CD1c-positive myeloid dendritic cell (primary cell): ENCODE measurements around the gene SLC7A5.
"Not testable (repeated sequence)": the region's sequence is repeated elsewhere in the genome, so short reads cannot be mapped to it uniquely, and the experiment has no call there.

Experiments
- DNase-seq: peaks from one replicate; pipeline ENCODE4 v3.0.0-alpha.2; 2016; ENCODE audit errors: extremely low spot score

The SLC7A5 gene

DNA sequence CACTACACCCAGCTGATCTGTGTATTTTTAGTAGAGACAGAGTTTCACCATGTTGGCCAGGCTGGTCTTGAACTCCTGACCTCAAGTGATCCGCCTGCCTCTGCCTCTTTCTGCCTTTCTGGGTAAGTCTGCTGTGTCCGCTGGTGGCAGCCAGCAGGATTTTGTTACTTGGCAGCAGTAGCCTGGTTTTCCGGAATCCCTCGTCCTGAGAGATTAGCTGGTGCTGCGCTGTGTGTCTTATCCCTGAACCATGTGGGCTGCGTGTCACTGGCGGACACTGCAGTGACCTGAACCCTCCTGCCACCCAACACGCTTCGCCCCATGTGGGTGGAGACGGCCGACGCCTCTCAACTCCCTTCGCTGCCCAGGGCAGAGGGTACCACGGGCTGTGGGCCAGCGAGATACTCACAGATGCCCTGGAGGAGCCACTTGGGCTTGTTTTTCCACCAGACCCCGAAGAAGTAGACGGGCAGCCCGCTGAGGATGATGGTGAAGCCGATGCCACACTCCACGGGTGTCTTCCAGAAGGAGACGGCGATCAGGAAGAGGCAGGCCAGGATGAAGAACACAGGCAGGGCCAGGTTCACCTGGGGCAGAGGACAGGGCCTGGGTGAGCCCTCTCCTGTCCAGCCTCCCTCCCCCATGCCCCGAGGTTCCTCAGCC, 35.2 kb downstream of the SLC7A5 start:
- no peak for DNase-seq

DNA sequence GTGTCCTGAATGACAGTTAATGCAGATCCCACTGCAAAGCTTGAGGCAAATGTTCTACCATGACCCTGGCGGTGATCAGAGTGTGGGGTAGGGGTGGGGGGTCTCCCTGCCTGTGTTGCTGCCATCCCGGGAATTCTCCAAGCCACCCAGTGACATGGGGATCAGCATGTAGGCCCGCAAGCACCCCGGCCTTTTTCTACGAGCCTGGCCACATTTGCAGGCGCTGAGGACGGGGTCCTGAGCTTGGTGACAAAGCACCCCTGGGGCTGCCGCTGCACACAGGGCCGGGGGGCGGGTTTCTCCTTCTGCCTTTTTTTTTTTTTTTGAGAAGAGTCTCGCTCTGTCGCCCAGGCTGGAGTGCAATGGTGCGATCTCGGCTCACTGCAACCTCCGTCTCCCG, 35.8 kb downstream of the SLC7A5 start:
- DNase-seq, result no peak

DNA sequence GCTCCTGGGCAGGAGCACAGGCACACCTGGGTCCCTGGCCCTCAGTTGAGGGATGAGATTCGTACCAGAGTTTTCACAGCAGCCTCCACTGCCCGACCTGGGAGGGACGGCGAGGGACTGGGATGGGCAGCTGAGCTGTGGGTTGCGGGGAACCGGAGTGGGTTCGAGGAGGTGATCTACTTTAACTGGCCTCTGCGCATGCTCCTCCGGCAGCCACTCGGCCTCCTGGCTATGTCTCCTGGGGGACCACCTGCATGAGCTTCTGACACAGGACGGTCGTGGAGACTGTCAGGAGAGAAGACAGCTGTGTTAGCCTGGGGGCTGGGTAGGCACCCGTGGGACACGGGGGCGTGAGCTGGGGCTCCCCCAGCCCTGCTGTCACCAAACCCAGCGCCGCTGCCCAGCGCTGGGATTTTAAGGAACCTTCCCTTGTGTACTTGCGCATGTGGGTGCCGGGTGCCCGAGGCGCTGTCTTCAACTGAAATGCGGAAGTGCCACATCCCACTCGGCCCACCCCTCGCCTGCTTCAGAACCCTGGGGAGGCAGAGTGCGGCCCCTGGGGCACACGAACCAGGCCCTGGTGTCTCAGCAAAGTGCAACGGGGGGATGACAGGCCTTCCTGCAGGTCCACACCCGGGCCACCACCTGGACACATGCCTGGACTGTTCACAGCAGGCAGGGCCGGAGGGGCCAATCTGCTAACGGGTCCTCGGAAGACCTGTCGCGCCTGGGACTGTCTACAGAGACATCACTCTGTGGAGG, 36.4 kb downstream of the SLC7A5 start:
- peak; percentile 78 for DNase-seq

DNA sequence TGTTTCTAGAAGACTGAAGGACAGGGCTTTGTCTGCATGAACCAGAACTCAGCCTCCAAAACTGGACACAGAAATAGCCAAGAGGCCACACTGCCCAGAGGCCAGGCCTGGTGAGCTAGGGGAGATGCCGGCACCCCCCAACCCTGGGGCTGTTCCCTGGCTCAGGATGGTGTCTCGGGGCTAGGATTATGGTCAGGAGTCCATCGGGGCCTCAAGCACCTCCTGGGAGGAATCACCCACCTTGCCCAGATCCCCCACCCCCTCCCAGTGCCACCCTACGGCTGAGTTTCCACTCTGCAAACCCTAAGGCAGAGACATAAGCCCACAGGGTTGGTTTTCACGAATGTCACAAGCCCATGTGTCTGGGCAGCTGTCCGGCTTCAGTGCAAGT, 37.2 kb downstream of the SLC7A5 start:
- no peak for DNase-seq

GRCh38 chr16:87831421-87832136, 37.7 kb downstream of the SLC7A5 start:
- DNase-seq, result no peak

GRCh38 chr16:87830673-87831420, 38.5 kb downstream of the SLC7A5 start:
- DNase-seq, result no peak

GRCh38 chr16:87829988-87830672, 39.2 kb downstream of the SLC7A5 start:
- DNase-seq, result no peak

GRCh38 chr16:87829622-87829980, 39.7 kb downstream of the SLC7A5 start:
- DNase-seq, result no peak

GRCh38 chr16:87828907-87829621, 40.2 kb downstream of the SLC7A5 start:
- DNase-seq, result no peak

GRCh38 chr16:87828071-87828906, 41.0 kb downstream of the SLC7A5 start:
- no peak for DNase-seq

DNA sequence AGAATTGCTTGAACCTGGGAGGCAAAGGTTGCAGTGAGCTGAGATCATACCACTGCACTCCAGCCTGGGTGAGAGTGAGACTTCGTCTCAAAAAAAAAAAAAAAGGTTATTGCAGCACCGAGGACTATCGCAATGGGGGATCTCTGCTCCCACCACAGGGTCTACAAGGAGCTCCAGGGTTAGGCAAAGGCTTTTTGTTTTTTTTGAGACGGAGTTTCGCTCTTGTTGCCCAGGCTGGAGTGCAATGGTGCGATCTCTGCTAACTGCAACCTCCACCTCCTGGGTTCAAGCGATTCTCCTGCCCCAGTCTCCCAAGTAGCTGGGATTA, 41.8 kb downstream of the SLC7A5 start:
- DNase-seq, result not testable (repeated sequence)

DNA sequence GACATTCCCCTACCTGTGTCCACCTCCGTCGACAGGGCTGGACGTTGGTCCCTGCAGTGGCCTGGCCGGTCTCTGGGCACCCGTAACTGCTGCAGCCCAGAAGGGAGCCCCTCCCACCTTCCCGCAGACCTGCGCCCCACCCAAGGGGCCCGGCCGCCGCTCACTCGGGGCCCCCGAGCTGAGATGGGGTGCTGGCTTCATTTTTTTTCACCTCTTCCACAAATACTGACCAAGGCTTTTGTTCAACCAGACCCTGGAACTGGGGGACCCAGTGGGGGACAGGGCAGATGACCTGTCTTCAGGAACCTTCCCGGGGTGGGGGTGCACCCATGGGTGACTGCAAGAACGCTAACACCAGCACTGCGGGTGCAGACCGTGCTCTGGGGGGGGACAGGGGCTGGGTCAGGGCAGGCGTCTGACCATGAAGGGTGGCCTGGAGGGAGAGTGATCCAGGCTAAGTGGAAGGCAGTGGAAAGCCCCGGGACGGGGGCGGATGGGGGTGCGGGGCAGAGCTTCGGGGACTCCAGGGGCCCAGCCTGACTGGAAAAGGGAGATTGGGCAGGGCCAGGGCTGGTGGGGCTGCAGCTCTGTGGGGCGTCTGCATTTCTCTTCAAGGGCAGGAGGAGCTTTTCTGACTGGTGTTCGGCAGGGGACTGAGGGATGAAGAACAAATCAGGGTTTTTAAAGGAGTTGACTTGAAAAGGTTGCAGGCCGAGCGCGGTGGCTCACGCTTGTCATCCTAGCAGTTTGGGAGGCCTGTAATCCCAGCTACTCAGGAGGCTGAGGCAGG, 42.3 kb downstream of the SLC7A5 start:
- no peak for DNase-seq

DNA sequence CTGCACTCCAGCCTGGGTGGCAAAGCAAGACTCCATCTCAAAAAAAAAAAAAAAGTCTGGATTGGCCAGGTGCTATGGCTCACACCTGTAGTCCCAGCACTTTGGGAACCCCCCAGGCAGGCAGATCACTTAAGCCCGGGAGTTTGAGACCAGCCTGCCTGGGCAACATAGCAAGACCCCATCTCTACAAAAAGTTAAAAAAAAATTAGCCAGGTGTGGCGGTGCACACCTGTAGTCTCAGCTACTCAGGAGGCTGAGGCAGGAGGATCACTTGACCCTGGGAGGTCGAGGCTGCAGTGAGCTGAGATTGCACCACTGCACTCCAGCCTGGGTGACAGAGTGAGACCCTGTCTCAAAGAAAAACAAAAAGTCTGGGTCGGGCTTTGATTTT, 42.9 kb downstream of the SLC7A5 start:
- DNase-seq, result not testable (repeated sequence)

GRCh38 chr16:87825842-87826120, 43.5 kb downstream of the SLC7A5 start:
- not testable (repeated sequence) for DNase-seq

DNA sequence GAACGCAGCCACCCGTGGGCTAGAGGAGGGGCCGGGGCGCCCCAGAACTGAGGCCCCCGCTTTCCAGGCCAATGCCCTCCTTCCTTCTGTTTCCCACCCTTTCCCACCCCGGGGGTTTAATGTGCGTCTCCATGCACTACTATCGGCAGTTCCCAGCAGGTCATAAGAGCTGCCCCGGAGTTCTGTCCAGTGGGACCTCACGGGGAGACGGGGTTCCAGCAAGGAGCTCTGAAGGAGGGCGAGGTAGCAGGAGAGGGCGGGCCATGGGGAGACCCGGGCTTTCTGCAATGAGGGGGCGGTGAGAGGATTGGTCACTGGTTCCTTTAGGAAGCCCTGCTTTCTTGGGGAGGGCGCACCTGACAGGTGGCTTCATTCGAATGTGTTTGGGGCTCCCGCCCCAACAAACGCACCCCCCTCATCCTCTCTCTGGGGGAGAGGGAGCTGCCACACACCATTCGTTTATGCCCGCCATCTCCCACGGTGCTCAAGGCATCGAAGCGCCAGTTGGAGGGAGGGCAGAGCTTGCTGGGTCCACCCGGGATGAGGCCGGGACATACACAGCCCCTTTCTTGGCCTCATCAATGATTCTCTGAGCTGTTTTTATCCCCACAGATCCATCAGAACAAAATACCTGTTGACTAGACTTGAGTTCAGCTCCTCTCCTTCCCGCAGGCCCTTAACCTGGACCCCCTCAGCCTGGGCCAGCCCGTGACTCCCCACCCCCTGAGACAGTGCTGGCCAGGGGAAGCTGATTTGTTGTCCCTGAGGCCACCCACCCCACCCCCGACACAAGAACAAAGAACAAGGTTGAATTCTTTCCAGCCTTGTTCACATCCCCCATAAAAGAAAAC, 44.1 kb downstream of the SLC7A5 start:
- no peak for DNase-seq

GRCh38 chr16:87824016-87824990, 45.0 kb downstream of the SLC7A5 start:
- no peak for DNase-seq

- no peak for DNase-seq
Observed at GRCh38 chr16:87823181-87823929, 46.0 kb downstream of the SLC7A5 start.
